HepG2 (cell line): ENCODE data around the gene ENSA. TPM values are rescaled to one million over a fixed set of nuclear protein-coding genes. Genes with fewer than 3 reads are reported as not detected.
A peak's percentile ranks its signal among the peaks of the same experiment; 100 is the strongest.

Source experiments
- EP300 ChIP-seq, 3 experiments: sonication (generic) in 1 of 3; formaldehyde crosslinking in 1 of 3; IDR thresholded peaks; 2 replicates each; pipeline versions ENCODE4 v1.5.1 to v1.6.1; 2011 to 2020; ENCODE audit warnings: low read depth in 2 of 3, low read length in 2 of 3, borderline replicate concordance in 1 of 3, improper control_type of control experiment in 1 of 3, mild to moderate bottlenecking in 1 of 3, missing genetic modification reagents in 1 of 3, moderate library complexity in 1 of 3
- MAFG ChIP-seq: sonication (generic); formaldehyde crosslinking; IDR thresholded peaks from 2 replicates; pipeline ENCODE4 v1.5.1; 2020; ENCODE audit warnings: mild to moderate bottlenecking, missing genetic modification reagents
- MYPOP ChIP-seq: sonication (generic); formaldehyde crosslinking; IDR thresholded peaks from 2 replicates; pipeline ENCODE4 v1.8.1; 2023; ENCODE audit warnings: mild to moderate bottlenecking, moderate library complexity, missing genetic modification reagents
- NFYC ChIP-seq: IDR thresholded peaks from 2 replicates; pipeline ENCODE4 v1.6.1; 2016; ENCODE audit warnings: missing genetic modification reagents, missing compliant biosample characterization
- ONECUT2 ChIP-seq: sonication (generic); formaldehyde crosslinking; IDR thresholded peaks from 2 replicates; pipeline ENCODE4 v1.4.0; 2020; ENCODE audit warnings: missing genetic modification reagents
- POLR2AphosphoS5 ChIP-seq: IDR thresholded peaks from 2 replicates; pipeline ENCODE4 v1.6.1; 2012; ENCODE audit warnings: low read depth, low read length
- PRDM10 ChIP-seq: sonication (generic); formaldehyde crosslinking; IDR thresholded peaks from 2 replicates; pipeline ENCODE4 v1.4.0; 2020; ENCODE audit warnings: low read depth, missing genetic modification reagents
- RBM22 ChIP-seq: fragments of 200-400 bp; formaldehyde crosslinking; optimal IDR thresholded peaks from 2 replicates; pipeline ENCODE3; 2017; ENCODE audit warnings: mild to moderate bottlenecking, low read length, moderate library complexity
- SMARCE1 ChIP-seq: fragments of 450-650 bp; IDR thresholded peaks from 2 replicates; pipeline ENCODE4 v1.6.1; 2017; ENCODE audit warnings: borderline replicate concordance
- TBL1XR1 ChIP-seq: fragments of 150-350 bp; IDR thresholded peaks from 2 replicates; pipeline ENCODE4 v1.6.1; 2014; ENCODE audit warnings: borderline replicate concordance, low read length; ENCODE audit not compliant: partially characterized antibody
- TCF7 ChIP-seq: sonication (generic); IDR thresholded peaks from 2 replicates; pipeline ENCODE4 v1.6.1; 2016; ENCODE audit warnings: antibody characterized with exemption, low read depth
- ZBTB7B ChIP-seq: sonication (generic); formaldehyde crosslinking; IDR thresholded peaks from 2 replicates; pipeline ENCODE4 v1.4.0; 2020; ENCODE audit warnings: missing genetic modification reagents
- ZIK1 ChIP-seq: sonication (generic); formaldehyde crosslinking; IDR thresholded peaks from 2 replicates; pipeline ENCODE4 v1.5.0; 2020; ENCODE audit warnings: mild to moderate bottlenecking, low read depth, missing genetic modification reagents, borderline replicate concordance
- ZNF160 ChIP-seq: sonication (generic); formaldehyde crosslinking; IDR thresholded peaks from 2 replicates; pipeline ENCODE4 v1.8.0; 2022; ENCODE audit warnings: mild to moderate bottlenecking, inconsistent platforms, missing genetic modification reagents
- ZNF264 ChIP-seq: sonication (generic); formaldehyde crosslinking; IDR thresholded peaks from 2 replicates; pipeline ENCODE4 v1.4.0; 2020; ENCODE audit warnings: missing genetic modification reagents
- ZNF30 ChIP-seq: sonication (generic); formaldehyde crosslinking; IDR thresholded peaks from 2 replicates; pipeline ENCODE4 v1.5.0; 2020; ENCODE audit warnings: mild to moderate bottlenecking, missing genetic modification reagents
- ZNF609 ChIP-seq: sonication (generic); formaldehyde crosslinking; IDR thresholded peaks from 2 replicates; pipeline ENCODE4 v1.4.0; 2020; ENCODE audit warnings: mild to moderate bottlenecking, missing genetic modification reagents, borderline replicate concordance
- polyA plus RNA-seq, 8 experiments: library from polyadenylated mRNA; depleted of rRNA in 3 of 8; stranded (reverse) in 7 of 8; unstranded in 1 of 8; fragments of >200 nt; fragmentation: Illumina TruSeq in 4 of 8; extraction: Trizol in 4 of 8; gene quantifications; 2 replicates each; pipeline versions ENCODE4 v1.2.1 to v1.2.3, GENCODE V29; 2011 to 2016; ENCODE audit warnings: low read depth in 4 of 8, missing spikeins in 1 of 8, mixed read lengths in 1 of 8; ENCODE audit not compliant: insufficient read depth in 1 of 8
- total RNA-seq, 5 experiments: library from RNA; depleted of rRNA; stranded (reverse); fragments of >200 nt; fragmentation: Illumina TruSeq; extraction: Trizol; gene quantifications; 2 replicates each; pipeline ENCODE4 v1.2.3, GENCODE V29; 2016; ENCODE audit warnings: low read depth in 1 of 5

The ENSA gene
- total and polyA plus RNA-seq, 2 of the 13 experiments (the other 11 are each of a cell fraction or from before 2014, with no cell fraction given), result 54.5 to 111 TPM

DNA sequence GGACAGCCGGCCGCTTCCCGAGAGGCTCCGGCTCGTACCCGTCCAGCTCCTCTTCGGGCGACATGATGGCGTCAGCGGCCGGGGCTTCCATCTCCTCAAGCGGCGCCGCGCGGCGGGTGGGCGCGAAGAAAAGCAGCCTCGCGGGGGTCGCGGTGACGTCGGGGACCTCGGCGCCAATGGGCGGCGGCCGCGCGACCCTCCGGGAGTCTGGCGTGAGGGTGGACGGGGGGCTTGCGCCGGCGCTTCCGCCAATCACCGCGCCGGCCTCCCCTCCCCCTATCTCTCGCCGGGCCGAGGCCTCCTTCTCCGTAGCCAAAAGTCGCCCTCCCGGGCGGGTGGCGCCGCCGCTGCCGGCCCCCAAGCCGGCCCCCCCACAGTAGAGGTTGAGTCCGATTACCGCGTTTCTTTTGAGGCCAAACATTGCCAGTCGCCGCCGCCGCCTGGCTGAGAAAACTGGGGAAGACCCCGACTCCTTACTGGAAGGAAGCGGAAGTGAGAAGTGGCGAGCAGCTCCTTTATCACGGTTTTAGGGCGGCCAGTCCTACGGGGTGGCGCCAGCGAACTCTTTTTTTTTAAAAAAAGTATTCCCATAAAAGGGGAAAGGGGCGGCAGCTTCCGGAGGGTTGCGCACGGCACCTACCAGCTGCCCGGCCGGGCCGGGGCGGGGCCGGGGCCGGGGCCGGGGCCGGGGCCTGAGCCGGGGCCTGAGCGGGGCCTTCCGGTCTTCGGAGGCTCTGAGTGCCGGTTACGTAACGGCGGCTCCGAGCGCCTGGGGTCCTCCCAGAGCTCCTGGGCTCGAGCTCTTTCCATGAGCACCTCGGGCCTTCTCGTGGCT, 50.1 kb downstream of the ENSA start, which contains the start of gene MCL1 (continued):
- TF ChIP-seq POLR2AphosphoS5 (peak; percentile 99), ZNF30 (CRISPR knock-in tag) (no peak), SMARCE1 (no peak), ZNF264 (CRISPR knock-in tag) (no peak), ONECUT2 (CRISPR knock-in tag) (no peak), ZNF160 (CRISPR knock-in tag) (no peak), TCF7 (no peak), NFYC (0 out of 2 replicates have a peak, but pooled peaks have one; percentile 29), TBL1XR1 (peak; percentile 40), EP300 (IDR thresholded peaks at IDR 0.05; ENCODE audit: low read depth in 2 of 2, low read length in 2 of 2) (no peak; a peak in 1 of 4 replicates), EP300 (CRISPR knock-in tag; IDR thresholded peaks at IDR 0.05; ENCODE audit: borderline replicate concordance) (no peak), PRDM10 (no peak), ZBTB7B (peak; percentile 68), MAFG (CRISPR knock-in tag) (no peak), ZIK1 (CRISPR knock-in tag) (no peak; the same call in 1 of the 2 replicates), RBM22 (peak; percentile 14), ZNF609 (CRISPR knock-in tag) (peak; percentile 13; the same call in 1 of the 2 replicates), MYPOP (peak; percentile 8)
